Right atrium auricular region (tissue), 2 donors: ENCODE data around the gene NAA80. TPM values are rescaled to one million over a fixed set of nuclear protein-coding genes. Genes with fewer than 3 reads are reported as not detected.

Experiments
- DNase-seq: peaks from one replicate; pipeline ENCODE4 v3.0.0-alpha.2; 2019; ENCODE audit warnings: low spot score
- H3K27ac ChIP-seq, 2 donors: fragments of 200-600 bp; sonication (generic); 1 replicate in 1 of 2; 2 replicates in 1 of 2; pipeline ENCODE4 v1.5.1; 2016 to 2019
- H3K27me3 ChIP-seq, 2 donors: fragments of 200-600 bp; sonication (generic); one replicate each; pipeline versions ENCODE4 v1.5.1 to v1.6.0; 2017 to 2019
- H3K36me3 ChIP-seq: fragments of 200-600 bp; sonication (generic); one replicate; pipeline ENCODE4 v1.5.1; 2016
- H3K4me1 ChIP-seq, 2 donors: fragments of 200-600 bp; sonication (generic); one replicate each; pipeline versions ENCODE4 v1.5.1 to v1.6.0; 2017 to 2019
- H3K4me3 ChIP-seq, 2 donors: fragments of 200-600 bp; sonication (generic); 1 replicate in 1 of 2; 2 replicates in 1 of 2; pipeline ENCODE4 v1.5.1; 2017 to 2019; ENCODE audit warnings: mild to moderate bottlenecking in 1 of 2, moderate library complexity in 1 of 2
- H3K9me3 ChIP-seq, 2 donors: fragments of 200-600 bp; sonication (generic); one replicate each; pipeline ENCODE4 v1.5.1; 2019
- CTCF ChIP-seq, 2 donors: fragments of 200-600 bp; sonication (generic); IDR thresholded peaks; one replicate each; pipeline ENCODE4 v1.5.1; 2019; ENCODE audit warnings: antibody characterized with exemption in 2 of 2
- total RNA-seq, 2 donors: library from RNA; depleted of rRNA; stranded (reverse); fragments of >200 nt; gene quantifications; one replicate each; pipeline ENCODE4 v1.1.0, GENCODE V29; 2016

The NAA80 gene
- total RNA-seq, 2 donors from 2014 or later = 9.0 to 10.7 TPM

- TF ChIP-seq CTCF (IDR thresholded peaks at IDR 0.05) = no peak
- Histone ChIP-seq H3K27me3 (no peaks in the 10 kb centered on the region), H3K36me3 (peaks cover 39% of the 10 kb centered on the region), H3K4me1 (peaks cover 0 to 65% of the 10 kb centered on the region in 2 donors), H3K4me3 (peak overlapping the region; percentile 10 to 90), H3K9me3 (no peaks in the 10 kb centered on the region), H3K27ac (peak overlapping the region; percentile 99)
- DNase-seq = peak; percentile 93
Measured at GRCh38 chr3:50333744-50334328, 34.6 kb upstream of the NAA80 start.

- no peak for DNase-seq
- no peak overlapping the region for H3K4me3 ChIP-seq
- H3K36me3 ChIP-seq = peaks cover 39% of the 10 kb centered on the region
- no peaks in the 10 kb centered on the region for H3K9me3 ChIP-seq
- no peak for TF ChIP-seq CTCF (IDR thresholded peaks at IDR 0.05)
- no peaks in the 10 kb centered on the region for H3K27me3 ChIP-seq
- peak overlapping the region in 1 of 2 donors; percentile 3 for H3K27ac ChIP-seq
- H3K4me1 ChIP-seq = peaks cover 0 to 70% of the 10 kb centered on the region in 2 donors
Measured at GRCh38 chr3:50331364-50331907, 32.2 kb upstream of the NAA80 start.

GRCh38 chr3:50330330-50330729 lies 31.1 kb upstream of the NAA80 start:
- H3K27ac ChIP-seq = no peak overlapping the region
- no peaks in the 10 kb centered on the region for H3K27me3 ChIP-seq
- DNase-seq = no peak
- H3K4me1 ChIP-seq = peaks cover 0 to 62% of the 10 kb centered on the region in 2 donors
- no peak overlapping the region for H3K4me3 ChIP-seq
- no peak for TF ChIP-seq CTCF (IDR thresholded peaks at IDR 0.05)
- peaks cover 47% of the 10 kb centered on the region for H3K36me3 ChIP-seq
- H3K9me3 ChIP-seq = no peaks in the 10 kb centered on the region

- Histone ChIP-seq H3K9me3 (no peaks in the 10 kb centered on the region), H3K27ac (peak within 1 kb of the TSS; percentile 85 to 91), H3K4me1 (peaks cover 0 to 63% of the 10 kb centered on the region in 2 donors), H3K27me3 (no peaks in the 10 kb centered on the region), H3K36me3 (peaks cover 47% of the 10 kb centered on the region), H3K4me3 (peak within 1 kb of the TSS; percentile 92 to 100)
- peak; percentile 98 for DNase-seq
- no peak for TF ChIP-seq CTCF (IDR thresholded peaks at IDR 0.05)
Measured at GRCh38 chr3:50327943-50328691, 28.9 kb upstream of the NAA80 start, which contains the start of gene TUSC2. Gene TUSC2 (minus strand): TSS chr3:50328223. CDS start chr3:50328099, 124 bp downstream.

GRCh38 chr3:50327129-50327528 lies 27.9 kb upstream of the NAA80 start:
- Histone ChIP-seq H3K36me3 (peaks cover 39% of the 10 kb centered on the region), H3K9me3 (no peaks in the 10 kb centered on the region), H3K27ac (peak overlapping the region in 1 of 2 donors; percentile 91), H3K4me3 (peak overlapping the region; percentile 92 to 100), H3K27me3 (no peaks in the 10 kb centered on the region), H3K4me1 (peaks cover 0 to 63% of the 10 kb centered on the region in 2 donors)
- no peak for DNase-seq
- TF ChIP-seq CTCF (IDR thresholded peaks at IDR 0.05) = no peak
